HAP-1 (cell line): ENCODE measurements around the gene DCAF6.

Experiments used
- DNase-seq, 2 experiments: peaks; one replicate each; pipeline ENCODE4 v3.0.0-alpha.2; 2016 to 2020; ENCODE audit warnings: low spot score in 2 of 2
- H3K27me3 ChIP-seq: fragments of 250-450 bp; sonication (Bioruptor Pico); 2 replicates; pipeline ENCODE4 v1.5.1; 2020; ENCODE audit warnings: low read depth, mild to moderate bottlenecking, moderate library complexity
- H3K36me3 ChIP-seq: fragments of 250-450 bp; sonication (Bioruptor Pico); replicated peaks from 2 replicates; pipeline ENCODE4 v1.5.1; 2020; ENCODE audit warnings: mild to moderate bottlenecking
- H3K4me1 ChIP-seq: fragments of 250-450 bp; sonication (Bioruptor Pico); 2 replicates; pipeline ENCODE4 v1.5.1; 2020; ENCODE audit warnings: mild to moderate bottlenecking
- H3K4me3 ChIP-seq: fragments of 250-450 bp; sonication (Bioruptor Pico); 2 replicates; pipeline ENCODE4 v1.5.1; 2020; ENCODE audit warnings: mild to moderate bottlenecking, moderate library complexity
- H3K9me3 ChIP-seq: fragments of 250-450 bp; sonication (Bioruptor Pico); 2 replicates; pipeline ENCODE4 v1.5.1; 2020; ENCODE audit warnings: mild to moderate bottlenecking, moderate library complexity
- in situ Hi-C: fragments of 300-500 bp; cut with MboI; formaldehyde crosslinking; loops from 3 replicates; pipeline ENCODE4 v1.14.3; 2020; ENCODE audit warnings: low sequenced_read_pairs, inconsistent platforms, mixed read lengths

Gene DCAF6

GRCh38 chr1:167996266-167996665 lies 59.8 kb downstream of the DCAF6 start:
- no peak for DNase-seq

GRCh38 chr1:167997037-167997575 lies 60.6 kb downstream of the DCAF6 start:
- Histone ChIP-seq H3K4me1 (no peaks in the 10 kb centered on the region), H3K4me3 (no peak overlapping the region), H3K9me3 (no peaks in the 10 kb centered on the region), H3K36me3 (peaks cover 6% of the 10 kb centered on the region), H3K27me3 (no peaks in the 10 kb centered on the region)
- no peak for DNase-seq
- in situ Hi-C loops: no loop called here

More at GRCh38 chr1:167996266-167996665, 59.8 kb downstream of the DCAF6 start:
- in situ Hi-C loops: no loop called here
- H3K9me3 ChIP-seq: no peaks in the 10 kb centered on the region
- H3K36me3 ChIP-seq: peaks cover 6% of the 10 kb centered on the region
- no peak overlapping the region for H3K4me3 ChIP-seq
- no peaks in the 10 kb centered on the region for H3K4me1 ChIP-seq
- H3K27me3 ChIP-seq: no peaks in the 10 kb centered on the region

GRCh38 chr1:167999877-168000276 lies 63.4 kb downstream of the DCAF6 start:
- Histone ChIP-seq H3K27me3 (no peaks in the 10 kb centered on the region), H3K36me3 (peaks cover 2% of the 10 kb centered on the region), H3K9me3 (no peaks in the 10 kb centered on the region), H3K4me3 (no peak overlapping the region), H3K4me1 (no peaks in the 10 kb centered on the region)
- no peak for DNase-seq
- in situ Hi-C loops: no loop called here

GRCh38 chr1:168000656-168001055 lies 64.2 kb downstream of the DCAF6 start:
- Histone ChIP-seq H3K4me1 (no peaks in the 10 kb centered on the region), H3K4me3 (no peak overlapping the region), H3K27me3 (no peaks in the 10 kb centered on the region), H3K9me3 (no peaks in the 10 kb centered on the region), H3K36me3 (peaks cover 2% of the 10 kb centered on the region)
- DNase-seq: no peak
- in situ Hi-C loops: no loop called here

- in situ Hi-C loops: no loop called here
- H3K9me3 ChIP-seq: no peaks in the 10 kb centered on the region
- H3K27me3 ChIP-seq: no peaks in the 10 kb centered on the region
- H3K4me3 ChIP-seq: no peak overlapping the region
- no peak for DNase-seq
- H3K4me1 ChIP-seq: no peaks in the 10 kb centered on the region
- peaks cover 2% of the 10 kb centered on the region for H3K36me3 ChIP-seq
Measured at GRCh38 chr1:168001213-168001612, 64.7 kb downstream of the DCAF6 start.

GRCh38 chr1:168004531-168004930 lies 68.0 kb downstream of the DCAF6 start:
- Histone ChIP-seq H3K4me1 (no peaks in the 10 kb centered on the region), H3K4me3 (no peak overlapping the region), H3K36me3 (peaks cover 2% of the 10 kb centered on the region), H3K27me3 (no peaks in the 10 kb centered on the region), H3K9me3 (no peaks in the 10 kb centered on the region)
- in situ Hi-C loops: no loop called here
- DNase-seq: no peak

- no peaks in the 10 kb centered on the region for H3K27me3 ChIP-seq
- H3K9me3 ChIP-seq: no peaks in the 10 kb centered on the region
- H3K36me3 ChIP-seq: peaks cover 2% of the 10 kb centered on the region
- DNase-seq: no peak
- H3K4me1 ChIP-seq: no peaks in the 10 kb centered on the region
- in situ Hi-C loops: no loop called here
- H3K4me3 ChIP-seq: no peak overlapping the region
Measured at GRCh38 chr1:168005529-168005928, 69.0 kb downstream of the DCAF6 start.

- Histone ChIP-seq H3K27me3 (no peaks in the 10 kb centered on the region), H3K4me1 (no peaks in the 10 kb centered on the region), H3K4me3 (no peak overlapping the region), H3K36me3 (peaks cover 2% of the 10 kb centered on the region), H3K9me3 (no peaks in the 10 kb centered on the region)
- DNase-seq: no peak
- in situ Hi-C loops: no loop called here
Measured at GRCh38 chr1:168007691-168008090, 71.2 kb downstream of the DCAF6 start.

GRCh38 chr1:168008595-168008994 lies 72.1 kb downstream of the DCAF6 start:
- Histone ChIP-seq H3K27me3 (no peaks in the 10 kb centered on the region), H3K4me1 (no peaks in the 10 kb centered on the region), H3K4me3 (no peak overlapping the region), H3K9me3 (no peaks in the 10 kb centered on the region), H3K36me3 (peaks cover 2% of the 10 kb centered on the region; the same call in 1 of the 2 replicates)
- DNase-seq: no peak
- in situ Hi-C loops: no loop called here

GRCh38 chr1:168009322-168009721 lies 72.8 kb downstream of the DCAF6 start:
- Histone ChIP-seq H3K4me3 (no peak overlapping the region), H3K36me3 (peaks cover 2% of the 10 kb centered on the region; the same call in 1 of the 2 replicates), H3K27me3 (no peaks in the 10 kb centered on the region), H3K9me3 (no peaks in the 10 kb centered on the region), H3K4me1 (no peaks in the 10 kb centered on the region)
- in situ Hi-C loops: no loop called here
- DNase-seq: no peak

- no peak for DNase-seq
- in situ Hi-C loops: no loop called here
- no peak overlapping the region for H3K4me3 ChIP-seq
- peaks cover 17% of the 10 kb centered on the region for H3K36me3 ChIP-seq
- no peaks in the 10 kb centered on the region for H3K27me3 ChIP-seq
- no peaks in the 10 kb centered on the region for H3K9me3 ChIP-seq
- H3K4me1 ChIP-seq: no peaks in the 10 kb centered on the region
Measured at GRCh38 chr1:168019407-168019806, 82.9 kb downstream of the DCAF6 start.

GRCh38 chr1:168031198-168031597 lies 94.7 kb downstream of the DCAF6 start:
- Histone ChIP-seq H3K9me3 (no peaks in the 10 kb centered on the region), H3K27me3 (no peaks in the 10 kb centered on the region), H3K4me3 (no peak overlapping the region), H3K4me1 (no peaks in the 10 kb centered on the region), H3K36me3 (no peaks in the 10 kb centered on the region)
- no peak for DNase-seq
- in situ Hi-C loops: no loop called here

- Histone ChIP-seq H3K4me1 (no peaks in the 10 kb centered on the region), H3K36me3 (no peaks in the 10 kb centered on the region), H3K27me3 (no peaks in the 10 kb centered on the region), H3K9me3 (no peaks in the 10 kb centered on the region), H3K4me3 (no peak overlapping the region)
- no peak for DNase-seq
- in situ Hi-C loops: no loop called here
Measured at GRCh38 chr1:168031627-168032026, 95.1 kb downstream of the DCAF6 start.

GRCh38 chr1:168032029-168032428 lies 95.5 kb downstream of the DCAF6 start:
- no peaks in the 10 kb centered on the region for H3K27me3 ChIP-seq
- no peaks in the 10 kb centered on the region for H3K9me3 ChIP-seq
- H3K36me3 ChIP-seq: no peaks in the 10 kb centered on the region
- no peak for DNase-seq
- no peak overlapping the region for H3K4me3 ChIP-seq
- in situ Hi-C loops: no loop called here
- no peaks in the 10 kb centered on the region for H3K4me1 ChIP-seq

GRCh38 chr1:168035345-168035744 lies 98.9 kb downstream of the DCAF6 start:
- H3K9me3 ChIP-seq: no peaks in the 10 kb centered on the region
- in situ Hi-C loops: no loop called here
- H3K27me3 ChIP-seq: no peaks in the 10 kb centered on the region
- H3K36me3 ChIP-seq: no peaks in the 10 kb centered on the region
- DNase-seq: no peak
- H3K4me1 ChIP-seq: no peaks in the 10 kb centered on the region
- no peak overlapping the region for H3K4me3 ChIP-seq
